Measurements from ENCODE around the gene NOL6. TPM values are rescaled to one million over a fixed set of nuclear protein-coding genes. Genes with fewer than 3 reads are reported as not detected.

The NOL6 gene
- 23.5 and 33.5 TPM in 2 replicates for total RNA-seq

GRCh38 chr9:33473643-33474352 lies at the start of gene NOL6:
Gene NOL6 (minus strand): TSS chr9:33473924. CDS start chr9:33473842, 82 bp downstream.

DNA sequence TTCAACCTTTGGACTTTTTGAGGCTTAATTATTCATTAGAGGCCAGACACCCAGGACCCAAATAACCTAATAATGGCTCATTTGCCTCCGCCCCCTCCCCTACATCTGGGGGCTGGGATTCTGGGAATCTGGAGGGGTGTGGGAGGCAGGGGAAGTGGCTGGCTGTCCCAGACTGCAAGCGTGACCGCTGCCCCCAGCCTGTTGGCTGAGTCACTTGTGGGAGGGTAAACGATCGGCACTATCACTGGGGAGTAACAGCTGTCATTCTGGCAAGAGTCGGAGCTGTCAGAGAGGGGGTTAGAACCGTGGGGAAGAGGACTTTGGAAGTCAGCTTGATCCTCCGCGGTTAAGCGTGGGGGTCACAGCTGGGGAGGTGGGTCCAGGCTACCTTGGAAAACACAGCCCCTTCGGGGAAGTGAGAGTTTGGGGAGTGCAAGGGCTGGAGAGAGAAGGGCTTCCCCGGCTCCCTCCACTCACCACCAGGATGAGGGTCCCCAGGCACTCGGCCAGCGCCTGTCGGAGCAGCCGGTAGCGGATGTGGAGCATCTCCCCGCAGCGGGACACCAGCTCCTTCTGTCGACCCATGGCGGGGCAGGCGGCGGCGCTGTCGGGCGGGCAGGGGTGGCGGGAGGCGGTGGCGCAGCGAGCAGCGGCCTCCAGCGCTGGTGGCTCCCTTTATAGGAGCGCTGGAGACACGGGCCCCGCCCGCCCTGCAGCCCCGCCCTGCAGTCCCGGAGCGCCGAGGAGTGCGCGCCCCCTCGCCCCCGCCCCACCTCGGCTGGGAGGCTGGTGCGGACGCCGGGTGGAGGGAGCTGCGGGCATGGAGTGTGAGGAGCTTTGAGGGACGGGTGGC lies 26.6 kb downstream of the NOL6 start, which contains the start of gene AQP3:
TSS of gene AQP3 (minus strand) at position 648 of the 853 bp plus-strand sequence. CDS start at position 585, 63 bp downstream.

Other genes starting within 250 kb of the NOL6 start
- gene SPINK4, start 233.8 kb downstream of the NOL6 start, total RNA-seq = not detected in 2 replicates
- gene BAG1, start 209.2 kb downstream of the NOL6 start, total RNA-seq = 17.8 and 23.3 TPM in 2 replicates
- gene CHMP5, start 208.9 kb downstream of the NOL6 start, total RNA-seq = 57.7 and 62.8 TPM in 2 replicates
- gene NFX1, start 183.4 kb downstream of the NOL6 start, total RNA-seq = 11.0 and 15.9 TPM in 2 replicates
- not detected in 2 replicates for gene AQP7, start 71.4 kb downstream of the NOL6 start, total RNA-seq
- gene AQP3, start 26.3 kb downstream of the NOL6 start, total RNA-seq = 0.36 and 2.6 TPM in 2 replicates
- gene ANKRD18B, start 50.3 kb upstream of the NOL6 start, total RNA-seq = not detected in 2 replicates

All from cardiac atrium fibroblast (primary cell).